Measurements from ENCODE around the gene CENPP. TPM values are rescaled to one million over a fixed set of nuclear protein-coding genes. Genes with fewer than 3 reads are reported as not detected.

CENPP gene
- total RNA-seq, 1 experiment from 2014 or later: 14.3 TPM

GRCh38 chr9:92631452-92632343, 305.9 kb downstream of the CENPP start:
- ATAC-seq (no peak), DNase-seq (ENCODE audit: low spot score) (no peak)
- ChIA-PET CTCF (interaction anchor here (0.7 kb wide), 1 partner anchor 303 kb away, joined by 3 read pairs; no protein-coding TSS in a partner anchor), POLR2A (no interaction called here)
- no peak for TF ChIP-seq PRDM15 (CRISPR knock-in tag; IDR thresholded peaks at IDR 0.05)
- TF ChIP-seq JUN (CRISPR knock-in tag; IDR thresholded peaks at IDR 0.05): no peak
- TF ChIP-seq JAZF1 (CRISPR knock-in tag; IDR thresholded peaks at IDR 0.05): no peak
- no peak for TF ChIP-seq FOXP1 (CRISPR knock-in tag; IDR thresholded peaks at IDR 0.05; ENCODE audit: borderline replicate concordance)
- no peak for TF ChIP-seq CBFB (CRISPR knock-in tag; IDR thresholded peaks at IDR 0.05; ENCODE audit: low read depth)
- no peak for TF ChIP-seq SMAD4 (CRISPR knock-in tag; IDR thresholded peaks at IDR 0.05)
- Mint-ChIP-seq H3K4me1 (no peaks in the 10 kb centered on the region), H3K36me3 (peaks cover 24% of the 10 kb centered on the region), H3K27ac (no peak overlapping the region), H3K4me3 (no peak overlapping the region), H3K9me3 (no peaks in the 10 kb centered on the region), H3K27me3 (ENCODE audit: low read depth) (no peaks in the 10 kb centered on the region)

GRCh38 chr9:92632641-92633040, 306.9 kb downstream of the CENPP start:
- CTCF ChIA-PET: no interaction called here
- ATAC-seq (no peak), DNase-seq (ENCODE audit: low spot score) (no peak)
- H3K4me1 Mint-ChIP-seq: no peaks in the 10 kb centered on the region
- no peak overlapping the region for H3K27ac Mint-ChIP-seq
- no peaks in the 10 kb centered on the region for H3K27me3 Mint-ChIP-seq (ENCODE audit: low read depth)
- peaks cover 24% of the 10 kb centered on the region for H3K36me3 Mint-ChIP-seq
- POLR2A ChIA-PET: interaction anchor here (0.7 kb wide), 1 partner anchor 281 kb away, joined by 3 read pairs; no protein-coding TSS in a partner anchor
- no peak overlapping the region for H3K4me3 Mint-ChIP-seq
- TF ChIP-seq ZNF121 (CRISPR knock-in tag; IDR thresholded peaks at IDR 0.05) (no peak), ZNF232 (CRISPR knock-in tag; IDR thresholded peaks at IDR 0.05) (no peak), ATF1 (CRISPR knock-in tag; IDR thresholded peaks at IDR 0.05) (no peak), TCF7 (CRISPR knock-in tag; IDR thresholded peaks at IDR 0.05; ENCODE audit: low read depth) (no peak), ZNF219 (CRISPR knock-in tag; IDR thresholded peaks at IDR 0.05; ENCODE audit: borderline replicate concordance) (no peak), IRF2 (CRISPR knock-in tag; IDR thresholded peaks at IDR 0.05; ENCODE audit: borderline replicate concordance, low read depth) (no peak), RORB (CRISPR knock-in tag; IDR thresholded peaks at IDR 0.05) (no peak), SMAD3 (CRISPR knock-in tag; IDR thresholded peaks at IDR 0.05; ENCODE audit: borderline replicate concordance) (no peak), EMX1 (CRISPR knock-in tag; IDR thresholded peaks at IDR 0.05) (no peak), ZBTB43 (CRISPR knock-in tag; IDR thresholded peaks at IDR 0.05) (no peak), ZNF396 (CRISPR knock-in tag; IDR thresholded peaks at IDR 0.05; ENCODE audit: borderline replicate concordance) (no peak), GTF2I (CRISPR knock-in tag; conservative IDR thresholded peaks at IDR 0.05) (no peak), IRF1 (CRISPR knock-in tag; IDR thresholded peaks at IDR 0.05) (no peak), RELA (CRISPR knock-in tag; IDR thresholded peaks at IDR 0.05; ENCODE audit: borderline replicate concordance) (no peak), NR3C1 (CRISPR knock-in tag; conservative IDR thresholded peaks at IDR 0.05; ENCODE audit: low read depth) (no peak), NR2C2 (CRISPR knock-in tag; IDR thresholded peaks at IDR 0.05) (no peak), SP1 (CRISPR knock-in tag; conservative IDR thresholded peaks at IDR 0.05) (no peak), USF2 (CRISPR knock-in tag; IDR thresholded peaks at IDR 0.05) (no peak), E2F5 (CRISPR knock-in tag; IDR thresholded peaks at IDR 0.05) (no peak)
- H3K9me3 Mint-ChIP-seq: no peaks in the 10 kb centered on the region
